ENCODE data around the gene CCDC12. TPM values are rescaled to one million over a fixed set of nuclear protein-coding genes. Genes with fewer than 3 reads are reported as not detected.

CCDC12 gene
- total and polyA plus RNA-seq, 2 donors (not counting 1 experiment from before 2014, with no cell fraction given), result 84.0 to 97.3 TPM

- Histone ChIP-seq H3K4me3 (ENCODE audit: control extremely low read depth in 1 of 5, extremely low read depth in 1 of 5, insufficient read depth in 1 of 5, low read depth in 2 of 5, low read length in 4 of 5) (no peak overlapping the region), H3K9ac (ENCODE audit: low read length) (no peak overlapping the region), H3K9me3 (ENCODE audit: control extremely low read depth in 1 of 3, control insufficient read depth in 2 of 3, insufficient read depth in 1 of 3, low read length in 2 of 3) (peaks cover 0 to 3% (median 1%) of the 10 kb centered on the region in 3 donors), H3K79me2 (ENCODE audit: control insufficient read depth, insufficient read depth, low read length) (peaks cover 22% of the 10 kb centered on the region), H3K27ac (ENCODE audit: low read length in 2 of 2) (no peak overlapping the region), H2AFZ (ENCODE audit: insufficient read depth, low read depth, low read length, poor library complexity, severe bottlenecking) (no peak overlapping the region), H3K36me3 (replicated peaks in 1 of 2; ENCODE audit: control extremely low read depth in 1 of 2, control insufficient read depth in 1 of 2, extremely low read depth in 1 of 2, insufficient read depth in 2 of 2, low read length in 1 of 2) (peaks cover 17 to 68% of the 10 kb centered on the region in 2 experiments), H3K4me2 (replicated peaks; ENCODE audit: low read depth, low read length, poor library complexity, severe bottlenecking) (no peak overlapping the region), H3K27me3 (replicated peaks in 1 of 4; ENCODE audit: control extremely low read depth in 1 of 4, control insufficient read depth in 3 of 4, insufficient read depth in 4 of 4, low read length in 3 of 4) (no peaks in the 10 kb centered on the region), H4K20me1 (ENCODE audit: control insufficient read depth, insufficient read depth, low read length, poor library complexity, severe bottlenecking) (peaks cover 36% of the 10 kb centered on the region), H3K4me1 (ENCODE audit: control insufficient read depth in 2 of 2, insufficient read depth in 2 of 2, low read length in 2 of 2) (peaks cover 8% of the 10 kb centered on the region in 2 donors)
- POLR2A ChIA-PET, result no interaction called here
- Mint-ChIP-seq H3K9me3 (ENCODE audit: insufficient read depth) (peaks cover 3% of the 10 kb centered on the region), H3K4me1 (peaks cover 11% of the 10 kb centered on the region), H3K27ac (no peak overlapping the region), H3K27me3 (no peaks in the 10 kb centered on the region), H3K4me3 (no peak overlapping the region)
- ATAC-seq (ENCODE audit: low read depth) (no peak), DNase-seq (no peak)
- CTCF ChIA-PET, result interaction anchor here (1.2 to 1.7 kb wide), 3 partner anchors 9 to 80 kb away, joined by 3 to 7 read pairs (median 5); no protein-coding TSS in a partner anchor
- intact Hi-C loops (cut with micrococcal nuclease), result no loop called here
- 100% methylated on average over 3 of the region's 4 CpGs for WGBS (ENCODE audit: insufficient coverage)
- TF ChIP-seq EZH2 (IDR thresholded peaks at IDR 0.05; ENCODE audit: borderline replicate concordance, insufficient read depth, low read depth, low read length, poor library complexity, severe bottlenecking) (no peak), CTCF (IDR thresholded peaks at IDR 0.05) (no peak)
Measured at GRCh38 chr3:46918634-46919033, 57.9 kb downstream of the CCDC12 start.

GRCh38 chr3:46918202-46918601, 58.3 kb downstream of the CCDC12 start:
- Histone ChIP-seq H3K27me3 (replicated peaks in 1 of 4; ENCODE audit: control extremely low read depth in 1 of 4, control insufficient read depth in 3 of 4, insufficient read depth in 4 of 4, low read length in 3 of 4) (no peaks in the 10 kb centered on the region), H3K79me2 (ENCODE audit: control insufficient read depth, insufficient read depth, low read length) (peaks cover 17% of the 10 kb centered on the region), H2AFZ (ENCODE audit: insufficient read depth, low read depth, low read length, poor library complexity, severe bottlenecking) (no peak overlapping the region), H3K9me3 (ENCODE audit: control extremely low read depth in 1 of 3, control insufficient read depth in 2 of 3, insufficient read depth in 1 of 3, low read length in 2 of 3) (peaks cover 0 to 3% (median 1%) of the 10 kb centered on the region in 3 donors), H3K9ac (ENCODE audit: low read length) (no peak overlapping the region), H3K4me3 (ENCODE audit: control extremely low read depth in 1 of 5, extremely low read depth in 1 of 5, insufficient read depth in 1 of 5, low read depth in 2 of 5, low read length in 4 of 5) (no peak overlapping the region), H3K27ac (ENCODE audit: low read length in 2 of 2) (no peak overlapping the region), H3K4me1 (ENCODE audit: control insufficient read depth in 2 of 2, insufficient read depth in 2 of 2, low read length in 2 of 2) (peaks cover 4% of the 10 kb centered on the region in 2 donors), H4K20me1 (ENCODE audit: control insufficient read depth, insufficient read depth, low read length, poor library complexity, severe bottlenecking) (peaks cover 31% of the 10 kb centered on the region), H3K4me2 (replicated peaks; ENCODE audit: low read depth, low read length, poor library complexity, severe bottlenecking) (no peak overlapping the region), H3K36me3 (replicated peaks in 1 of 2; ENCODE audit: control extremely low read depth in 1 of 2, control insufficient read depth in 1 of 2, extremely low read depth in 1 of 2, insufficient read depth in 2 of 2, low read length in 1 of 2) (peaks cover 17 to 64% of the 10 kb centered on the region in 2 experiments)
- DNase-seq (no peak), ATAC-seq (ENCODE audit: low read depth) (no peak)
- Mint-ChIP-seq H3K4me3 (no peak overlapping the region), H3K27ac (no peak overlapping the region), H3K9me3 (ENCODE audit: insufficient read depth) (peaks cover 3% of the 10 kb centered on the region), H3K4me1 (peaks cover 7% of the 10 kb centered on the region), H3K27me3 (no peaks in the 10 kb centered on the region)
- intact Hi-C loops (cut with micrococcal nuclease), result no loop called here
- no peak for TF ChIP-seq EZH2 (IDR thresholded peaks at IDR 0.05; ENCODE audit: borderline replicate concordance, insufficient read depth, low read depth, low read length, poor library complexity, severe bottlenecking)
- TF ChIP-seq CTCF (IDR thresholded peaks at IDR 0.05), result no peak
- CTCF ChIA-PET, result interaction anchor here (1.2 to 1.5 kb wide), 2 partner anchors 23 to 80 kb away, joined by 3 to 5 read pairs; no protein-coding TSS in a partner anchor
- POLR2A ChIA-PET, result no interaction called here
- no CpG with 5 or more reads among the region's 1 CpG for WGBS (ENCODE audit: insufficient coverage)

All from B cell (primary cell).